Fibroblast of skin of abdomen (primary cell): ENCODE results near the gene CIDEC. TPM values are rescaled to one million over a fixed set of nuclear protein-coding genes. Genes with fewer than 3 reads are reported as not detected.
A peak's percentile ranks its signal among the peaks of the same experiment; 100 is the strongest.

Source experiments
- DNase-seq: peaks from one replicate; pipeline ENCODE4 v3.0.0-alpha.2; 2013
- polyA plus RNA-seq, 2 experiments: library from polyadenylated mRNA; unstranded; fragments of 120-200 nt; gene quantifications; one replicate each; pipeline ENCODE4 v1.2.1, GENCODE V29; 2013; ENCODE audit not compliant: insufficient read length in 2 of 2

The CIDEC gene, protein sequence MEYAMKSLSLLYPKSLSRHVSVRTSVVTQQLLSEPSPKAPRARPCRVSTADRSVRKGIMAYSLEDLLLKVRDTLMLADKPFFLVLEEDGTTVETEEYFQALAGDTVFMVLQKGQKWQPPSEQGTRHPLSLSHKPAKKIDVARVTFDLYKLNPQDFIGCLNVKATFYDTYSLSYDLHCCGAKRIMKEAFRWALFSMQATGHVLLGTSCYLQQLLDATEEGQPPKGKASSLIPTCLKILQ
- 0.33 TPM for polyA plus RNA-seq (2013, experiment 1 of 2; ENCODE audit: insufficient read length)
- polyA plus RNA-seq (2013, experiment 2 of 2; ENCODE audit: insufficient read length), result 0.29 TPM

DNA sequence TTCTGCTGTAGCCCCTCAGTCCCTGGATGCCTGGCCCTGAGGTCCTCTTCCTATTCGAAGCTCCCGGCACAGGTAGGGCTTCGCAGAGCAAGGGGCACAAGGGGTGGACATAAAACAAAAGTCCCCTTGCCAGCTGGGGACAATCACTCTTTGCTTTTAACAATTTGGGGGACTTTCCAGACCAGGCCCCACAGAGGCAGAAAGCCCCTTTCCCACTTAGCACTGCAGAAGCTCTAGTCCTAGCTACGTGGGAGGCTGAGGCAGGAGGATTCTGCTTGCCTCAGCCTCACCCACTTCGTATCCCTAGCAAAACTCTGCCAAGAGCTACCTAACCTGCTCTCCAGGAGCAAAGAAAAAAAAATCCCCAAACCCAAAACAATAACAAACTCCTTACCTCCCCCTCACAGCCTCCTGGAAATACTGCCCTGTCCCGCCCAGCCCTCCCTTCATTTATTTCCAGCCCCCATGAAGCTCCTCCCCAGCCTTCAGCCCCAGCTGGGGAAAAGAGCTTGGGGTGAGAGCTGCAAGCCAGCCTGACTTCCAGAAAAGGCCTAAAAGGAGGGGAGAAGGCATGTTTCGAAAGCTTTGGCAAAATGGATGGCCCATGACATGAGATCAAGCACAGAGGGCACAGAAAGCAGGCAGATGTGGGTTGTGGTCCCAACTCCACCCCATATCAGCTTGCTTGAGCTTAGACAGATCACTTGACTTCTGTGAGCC is at the start of gene CIDEC:
TSS of gene CIDEC (minus strand) at position 424 of the 720 bp plus-strand sequence. CDS start 1,767 bp downstream, outside the sequence.
- DNase-seq, result no peak

DNA sequence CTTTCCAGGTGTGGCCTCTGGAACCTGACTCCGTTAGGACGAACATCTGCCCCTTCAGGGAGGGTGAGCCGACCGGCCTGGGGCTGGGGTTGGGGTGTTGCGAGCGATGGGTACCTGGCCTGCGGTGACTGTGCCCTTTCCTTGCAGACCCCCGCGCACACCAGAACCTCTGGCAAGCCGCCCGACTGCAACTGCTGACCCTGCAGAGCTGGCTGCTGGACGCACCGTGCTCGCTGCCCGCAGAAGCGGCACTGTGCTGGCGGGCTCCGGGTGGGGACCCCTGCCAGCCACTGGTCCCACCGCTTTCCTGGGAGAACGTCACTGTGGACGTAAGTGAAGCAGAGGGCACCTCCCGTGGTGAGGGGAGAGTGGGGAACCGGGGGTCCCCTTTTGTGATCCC is 48.1 kb upstream of the CIDEC start:
- no peak for DNase-seq

DNA sequence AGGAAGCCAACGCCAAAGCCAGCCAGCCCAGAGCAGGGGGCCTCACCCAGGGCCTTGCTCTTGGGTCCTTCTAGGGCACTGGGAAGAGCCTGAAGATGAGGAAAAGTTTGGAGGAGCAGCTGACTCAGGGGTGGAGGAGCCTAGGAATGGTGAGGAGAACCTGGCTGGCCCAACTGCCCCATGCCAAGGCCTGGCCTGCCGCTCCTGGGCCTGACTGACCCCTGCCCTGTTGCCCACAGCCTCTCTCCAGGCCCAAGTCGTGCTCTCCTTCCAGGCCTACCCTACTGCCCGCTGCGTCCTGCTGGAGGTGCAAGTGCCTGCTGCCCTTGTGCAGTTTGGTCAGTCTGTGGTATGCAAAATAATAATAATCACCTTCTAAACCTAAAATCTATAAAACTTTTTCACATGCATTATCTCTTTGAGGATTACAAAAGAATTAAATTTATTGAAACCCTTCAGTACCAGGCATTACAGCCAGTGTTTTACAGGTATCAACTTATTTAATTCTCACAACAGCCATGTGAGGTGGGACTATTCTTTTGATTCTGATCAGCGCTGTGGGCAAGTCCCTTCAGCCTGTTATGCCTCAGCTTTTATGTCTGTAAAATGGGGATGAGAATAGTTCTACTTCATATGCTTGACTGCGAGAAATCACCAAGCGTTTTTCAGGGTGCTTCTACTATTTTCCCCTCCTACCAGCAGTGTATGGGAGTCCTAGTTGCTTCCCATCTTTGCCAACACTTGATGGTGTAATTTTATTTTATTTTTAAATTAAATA is 38.4 kb upstream of the CIDEC start:
- no peak for DNase-seq

DNA sequence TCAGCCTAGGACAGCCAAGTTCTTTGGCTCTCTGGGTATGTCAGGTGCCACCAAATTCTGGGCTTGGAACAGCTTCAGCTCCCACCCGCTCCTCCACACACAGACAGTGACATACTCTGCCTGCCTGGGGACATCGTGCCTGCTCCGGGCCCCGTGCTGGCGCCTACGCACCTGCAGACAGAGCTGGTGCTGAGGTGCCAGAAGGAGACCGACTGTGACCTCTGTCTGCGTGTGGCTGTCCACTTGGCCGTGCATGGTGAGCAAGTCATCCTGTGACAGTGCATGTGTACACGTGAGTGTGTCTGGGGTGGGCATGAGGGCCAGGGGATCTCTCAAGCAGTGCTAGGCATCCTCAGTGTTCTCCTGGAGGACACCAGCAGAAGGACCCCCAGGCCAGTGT is 37.8 kb upstream of the CIDEC start:
- no peak for DNase-seq

DNA sequence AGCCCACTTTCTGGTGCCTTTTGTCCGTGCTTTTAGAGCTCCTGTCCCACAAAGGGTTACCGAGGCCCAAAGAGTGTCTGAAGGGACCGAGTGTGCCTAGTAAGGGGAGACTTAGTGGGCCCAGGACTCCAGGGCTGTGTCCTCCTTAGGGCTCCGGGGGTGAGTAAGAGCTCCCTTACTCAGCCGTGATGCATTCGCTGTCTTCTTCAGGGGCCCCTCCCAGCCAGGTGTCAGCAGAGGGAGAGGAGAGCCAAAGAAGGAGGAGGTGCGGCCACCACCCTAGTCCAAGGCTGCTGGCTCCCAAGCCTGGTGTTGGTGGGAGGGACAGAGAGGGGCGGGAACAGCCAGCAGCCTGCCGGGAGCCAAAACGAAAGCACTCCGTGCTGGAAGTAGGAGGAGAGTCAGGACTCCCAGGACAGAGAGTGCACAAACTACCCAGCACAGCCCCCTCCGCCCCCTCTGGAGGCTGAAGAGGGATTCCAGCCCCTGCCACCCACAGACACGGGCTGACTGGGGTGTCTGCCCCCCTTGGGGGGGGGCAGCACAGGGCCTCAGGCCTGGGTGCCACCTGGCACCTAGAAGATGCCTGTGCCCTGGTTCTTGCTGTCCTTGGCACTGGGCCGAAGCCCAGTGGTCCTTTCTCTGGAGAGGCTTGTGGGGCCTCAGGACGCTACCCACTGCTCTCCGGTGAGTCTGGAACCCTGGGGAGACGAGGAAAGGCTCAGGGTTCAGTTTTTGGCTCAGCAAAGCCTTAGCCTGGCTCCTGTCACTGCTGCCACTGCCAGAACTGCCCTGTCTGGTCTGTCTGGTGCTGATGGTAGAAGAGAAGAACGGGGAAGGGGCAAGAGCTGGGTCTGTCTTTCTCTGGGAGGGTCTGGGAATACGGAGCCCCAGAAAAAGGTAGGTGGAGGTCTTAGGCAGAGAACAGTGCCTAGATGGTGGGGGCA is 37.0 kb upstream of the CIDEC start, which contains the start of gene IL17RC:
TSS of gene IL17RC (plus strand) at position 365 of the 947 bp plus-strand sequence. CDS start at position 583, 218 bp downstream.
- peak; percentile 83 for DNase-seq

DNA sequence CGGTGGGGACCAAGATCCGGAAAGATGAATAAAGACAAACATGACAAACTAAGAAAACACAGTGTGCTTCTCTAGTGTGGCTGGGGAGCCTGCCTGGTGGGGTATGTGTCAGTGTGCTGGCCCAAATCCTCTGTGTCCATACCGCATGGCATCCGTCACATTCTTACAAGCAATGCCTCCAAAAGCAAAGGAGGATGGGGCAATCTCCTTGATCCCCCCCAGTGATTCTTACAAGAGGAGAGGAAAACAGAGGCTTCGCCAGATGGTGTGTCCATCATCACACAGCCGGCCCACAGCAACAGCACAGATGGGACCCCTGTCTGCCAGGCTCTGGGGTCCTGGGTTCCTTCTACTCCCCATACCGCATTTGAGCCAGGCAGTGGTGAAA is 36.3 kb upstream of the CIDEC start:
- DNase-seq, result peak; percentile 44

DNA sequence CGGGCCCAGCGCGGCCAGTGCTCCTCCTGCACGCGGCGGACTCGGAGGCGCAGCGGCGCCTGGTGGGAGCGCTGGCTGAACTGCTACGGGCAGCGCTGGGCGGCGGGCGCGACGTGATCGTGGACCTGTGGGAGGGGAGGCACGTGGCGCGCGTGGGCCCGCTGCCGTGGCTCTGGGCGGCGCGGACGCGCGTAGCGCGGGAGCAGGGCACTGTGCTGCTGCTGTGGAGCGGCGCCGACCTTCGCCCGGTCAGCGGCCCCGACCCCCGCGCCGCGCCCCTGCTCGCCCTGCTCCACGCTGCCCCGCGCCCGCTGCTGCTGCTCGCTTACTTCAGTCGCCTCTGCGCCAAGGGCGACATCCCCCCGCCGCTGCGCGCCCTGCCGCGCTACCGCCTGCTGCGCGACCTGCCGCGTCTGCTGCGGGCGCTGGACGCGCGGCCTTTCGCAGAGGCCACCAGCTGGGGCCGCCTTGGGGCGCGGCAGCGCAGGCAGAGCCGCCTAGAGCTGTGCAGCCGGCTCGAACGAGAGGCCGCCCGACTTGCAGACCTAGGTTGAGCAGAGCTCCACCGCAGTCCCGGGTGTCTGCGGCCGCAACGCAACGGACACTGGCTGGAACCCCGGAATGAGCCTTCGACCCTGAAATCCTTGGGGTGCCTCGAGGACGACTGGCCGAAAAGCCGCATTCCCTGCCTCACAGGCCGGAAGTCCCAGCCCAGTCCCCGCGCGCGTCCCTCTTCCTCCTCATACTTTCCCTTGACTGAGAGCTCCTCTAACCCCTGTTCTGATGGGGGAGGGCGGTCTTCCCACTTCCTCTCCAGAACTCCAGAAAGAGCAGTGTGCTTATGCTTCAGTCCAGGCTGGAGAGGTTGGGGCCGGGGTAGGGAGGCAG is 35.4 kb upstream of the CIDEC start:
- peak; percentile 63 for DNase-seq

DNA sequence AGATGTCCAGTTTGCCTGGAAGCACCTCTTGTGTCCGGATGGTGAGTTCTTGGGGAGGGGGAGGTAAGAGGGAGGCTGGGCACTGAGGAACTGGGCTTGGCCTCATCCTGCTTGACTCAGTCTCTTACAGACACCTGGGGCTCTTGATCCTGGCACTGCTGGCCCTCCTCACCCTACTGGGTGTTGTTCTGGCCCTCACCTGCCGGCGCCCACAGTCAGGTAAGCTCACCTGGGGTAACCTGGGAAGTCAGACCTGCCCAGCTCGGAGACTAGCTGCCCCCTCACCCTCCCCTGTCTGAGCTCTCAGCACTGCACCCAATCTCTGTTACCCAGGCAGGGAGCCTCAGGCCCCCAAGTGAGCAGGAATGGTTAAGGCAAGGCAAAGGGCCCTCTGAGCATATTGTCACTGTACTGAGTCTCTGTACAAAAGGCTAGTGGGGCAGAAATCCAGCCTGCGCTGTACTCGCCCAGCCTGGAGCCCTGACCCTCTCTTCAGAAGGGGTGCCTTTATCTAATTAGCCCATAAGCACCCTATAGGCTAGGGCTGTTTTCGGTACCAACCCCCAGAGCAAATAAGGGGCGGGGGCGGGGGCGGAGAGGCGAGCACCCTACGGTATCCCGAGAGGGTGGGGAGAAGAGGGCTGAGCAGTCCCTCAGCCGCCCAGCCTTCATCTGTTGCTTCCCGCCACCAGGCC is 34.7 kb upstream of the CIDEC start:
- no peak for DNase-seq

DNA sequence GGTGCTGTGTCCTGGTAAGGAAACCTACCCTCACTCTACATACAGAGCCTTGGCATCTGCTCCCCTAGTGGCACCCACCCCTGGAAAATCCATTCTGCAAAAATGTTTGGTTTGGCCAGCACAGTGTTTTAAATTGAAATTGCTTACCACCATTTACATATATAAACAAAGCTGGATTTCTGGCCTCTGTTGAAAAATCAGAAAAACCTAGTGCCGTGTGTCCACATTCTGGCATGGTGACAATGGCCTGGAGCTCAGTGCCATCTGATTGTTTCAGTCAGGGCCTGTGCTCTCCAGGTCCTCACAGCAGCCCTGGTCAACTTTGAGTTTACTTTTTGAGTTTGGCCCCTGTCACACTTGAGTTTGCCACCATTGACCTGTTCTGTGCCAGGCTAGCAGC is 34.0 kb upstream of the CIDEC start:
- DNase-seq, result no peak

DNA sequence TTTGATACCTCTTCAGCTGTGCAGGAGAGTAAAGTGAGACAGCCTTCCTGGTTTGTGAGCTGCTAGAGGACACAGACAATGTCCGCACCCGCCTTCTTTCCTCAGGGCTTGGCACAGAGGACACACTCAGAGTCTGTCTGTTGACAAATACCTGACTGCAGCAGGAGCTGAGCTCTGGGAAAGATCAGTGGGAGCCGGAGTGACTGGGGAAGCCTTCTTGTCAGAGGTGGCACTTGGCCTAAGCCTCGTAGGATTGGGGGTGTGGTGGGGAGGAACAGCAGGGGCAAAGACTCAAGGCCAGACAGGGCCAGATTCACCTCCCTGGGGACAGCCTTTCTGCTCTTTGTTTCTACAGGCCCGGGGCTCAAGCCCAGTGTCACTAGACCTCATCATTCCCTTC is 33.5 kb upstream of the CIDEC start:
- no peak for DNase-seq

DNA sequence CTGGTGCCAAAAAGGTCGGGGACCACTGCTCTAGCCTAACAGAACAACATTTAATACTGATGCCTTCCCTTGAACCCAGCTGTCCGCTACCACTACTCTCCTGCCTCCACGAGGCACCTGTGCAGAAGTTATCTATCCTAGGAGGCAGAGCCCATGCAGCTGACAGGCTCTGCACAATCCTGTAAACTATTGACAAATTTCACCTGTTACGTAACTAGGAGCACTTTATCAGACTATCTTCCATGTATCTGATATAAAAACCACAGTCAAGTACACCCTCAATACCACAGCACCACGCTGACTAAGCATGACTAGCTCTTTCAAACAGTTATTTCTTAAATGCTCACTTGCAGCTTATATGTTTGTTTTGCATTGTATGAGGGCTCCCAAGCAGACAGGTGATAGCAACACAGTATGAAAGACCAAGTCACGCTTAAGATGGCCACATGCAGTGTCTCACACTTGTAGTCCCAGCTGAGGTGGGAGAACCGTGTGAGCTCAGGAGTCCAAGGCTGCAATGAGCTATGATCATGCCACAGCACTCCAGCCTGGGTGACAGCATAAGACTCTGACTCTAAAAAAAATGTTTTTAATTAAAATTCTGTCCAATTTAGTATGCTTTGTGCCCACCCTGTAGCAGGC is 32.4 kb upstream of the CIDEC start:
- DNase-seq, result no peak

DNA sequence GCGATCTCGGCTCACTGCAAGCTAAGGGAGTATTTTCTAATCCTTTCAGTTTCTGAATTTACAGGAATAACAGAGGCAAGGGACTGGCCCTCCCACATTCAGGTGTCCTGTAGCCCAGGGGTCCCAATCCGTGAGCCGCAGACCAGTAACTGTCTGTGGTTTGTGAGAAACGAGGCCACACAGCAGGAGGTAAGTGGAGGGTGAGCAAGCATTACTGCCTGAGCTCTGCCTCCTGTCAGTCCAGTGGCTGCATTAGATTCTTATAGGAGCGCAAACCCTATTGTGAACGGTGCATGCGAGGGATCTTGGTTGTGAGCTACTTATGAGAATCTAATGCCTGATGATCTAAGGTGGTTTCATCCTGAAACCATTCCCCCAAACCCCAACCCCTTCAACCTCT is 31.8 kb upstream of the CIDEC start:
- no peak for DNase-seq

DNA sequence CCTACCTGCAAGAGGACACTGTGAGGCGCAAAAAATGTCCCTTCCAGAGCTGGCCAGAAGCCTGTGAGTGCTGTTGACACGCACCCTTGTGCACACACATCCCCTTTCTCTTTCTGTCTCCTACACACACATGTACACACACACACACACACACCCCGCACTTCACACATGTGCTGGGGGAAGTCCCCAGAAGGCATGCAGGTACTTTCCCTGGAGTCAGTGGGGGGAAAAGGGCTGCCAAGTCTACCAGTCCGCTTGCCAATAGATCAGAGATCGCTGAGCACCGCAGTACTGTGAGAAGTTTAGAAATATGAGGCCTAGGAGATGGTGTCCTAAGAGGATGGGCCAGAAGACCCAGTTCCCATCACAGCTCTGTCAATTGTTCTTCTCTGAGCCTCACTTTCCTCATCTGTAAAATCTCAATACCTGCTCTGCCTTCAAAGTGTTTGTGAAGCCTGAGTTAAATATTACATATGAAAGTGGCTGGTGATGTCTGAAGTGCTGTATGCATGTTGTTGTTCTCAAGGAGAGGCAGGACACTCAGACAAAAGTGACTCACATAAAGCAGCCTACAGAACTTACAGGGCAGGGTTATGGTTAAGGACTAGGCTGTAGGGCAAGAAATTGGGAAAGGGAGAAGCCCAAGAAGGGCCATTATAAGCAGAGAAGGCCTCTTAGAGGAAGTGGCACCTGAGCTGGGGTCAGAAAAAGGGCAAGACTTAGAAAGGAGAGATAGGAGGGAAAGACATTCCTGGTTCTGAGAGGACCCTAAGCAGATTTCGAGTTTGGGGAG is 29.4 kb upstream of the CIDEC start:
- DNase-seq, result no peak

DNA sequence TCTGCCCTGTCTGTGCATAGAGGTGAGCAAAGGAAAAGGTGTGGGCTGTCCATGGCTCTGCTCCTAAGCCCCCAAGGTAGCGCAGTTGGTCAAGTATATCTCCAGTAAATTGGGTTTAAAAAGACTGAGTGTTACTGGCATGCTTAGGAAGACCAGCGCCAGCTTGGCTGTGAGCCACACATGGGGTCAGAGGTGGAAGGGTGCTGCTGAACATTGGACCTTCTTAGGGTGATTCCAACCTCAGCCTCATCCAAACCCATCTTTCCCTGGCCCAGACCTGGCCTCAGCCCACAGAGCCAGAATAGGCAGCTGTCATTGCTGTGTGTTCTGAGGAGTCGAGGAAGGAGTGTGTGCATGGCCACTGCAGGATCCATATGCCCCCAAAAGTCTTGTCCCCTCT is 28.2 kb upstream of the CIDEC start:
- DNase-seq, result no peak

DNA sequence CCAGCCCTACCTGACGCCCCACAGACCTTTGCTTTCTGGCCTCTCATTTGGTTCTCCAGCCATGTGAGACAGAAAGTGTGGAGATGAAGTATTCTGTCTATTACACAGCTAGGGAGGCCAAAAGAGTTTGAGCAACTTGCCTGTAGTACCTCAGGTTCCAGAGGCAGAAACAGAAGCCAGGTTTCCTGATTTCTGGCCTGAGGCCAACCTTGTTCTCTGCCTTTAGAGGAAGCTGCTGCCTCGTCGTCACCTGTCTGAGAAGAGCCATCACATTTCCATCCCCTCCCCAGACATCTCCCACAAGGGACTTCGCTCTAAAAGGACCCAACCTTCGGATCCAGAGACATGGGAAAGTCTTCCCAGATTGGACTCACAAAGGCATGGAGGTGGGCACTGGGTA is 26.4 kb upstream of the CIDEC start:
- no peak for DNase-seq

DNA sequence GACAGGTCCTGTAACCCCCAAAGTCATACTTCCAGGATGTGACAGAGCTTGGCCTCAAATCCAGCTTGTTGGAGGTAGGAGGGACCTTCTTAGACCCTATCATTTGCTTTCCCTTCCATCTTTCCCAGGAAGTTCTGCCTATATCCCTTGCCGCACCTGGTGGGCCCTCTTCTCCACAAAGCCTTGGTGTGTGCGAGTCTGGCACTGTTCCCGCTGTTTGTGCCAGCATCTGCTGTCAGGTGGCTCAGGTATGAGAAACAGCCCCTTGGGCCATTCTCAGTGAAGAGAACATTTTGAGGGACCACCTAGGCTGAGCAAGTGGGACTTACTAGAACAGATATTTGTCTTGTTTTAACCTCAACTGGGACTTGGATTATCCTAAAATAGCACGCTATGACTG is 23.9 kb upstream of the CIDEC start:
- no peak for DNase-seq

DNA sequence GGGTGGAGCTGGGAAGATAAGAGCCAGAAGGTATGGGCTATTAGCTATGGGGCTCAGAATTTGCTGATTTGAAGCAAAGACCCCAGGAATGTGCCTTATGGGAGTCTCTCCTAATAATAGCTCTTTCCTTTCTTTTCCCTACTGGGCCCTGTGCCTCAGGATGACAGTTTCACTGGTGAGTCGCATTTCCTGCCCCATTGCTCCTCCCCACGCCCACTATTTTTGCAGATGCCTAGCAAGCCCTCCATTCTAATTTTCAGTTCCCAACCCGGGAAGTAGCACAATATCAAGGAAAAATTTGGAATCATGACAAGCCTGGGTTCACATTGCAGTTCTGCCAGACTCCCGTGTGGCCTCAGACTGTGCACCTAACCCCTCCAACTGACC is 23.2 kb upstream of the CIDEC start:
- peak; percentile 62 for DNase-seq

DNA sequence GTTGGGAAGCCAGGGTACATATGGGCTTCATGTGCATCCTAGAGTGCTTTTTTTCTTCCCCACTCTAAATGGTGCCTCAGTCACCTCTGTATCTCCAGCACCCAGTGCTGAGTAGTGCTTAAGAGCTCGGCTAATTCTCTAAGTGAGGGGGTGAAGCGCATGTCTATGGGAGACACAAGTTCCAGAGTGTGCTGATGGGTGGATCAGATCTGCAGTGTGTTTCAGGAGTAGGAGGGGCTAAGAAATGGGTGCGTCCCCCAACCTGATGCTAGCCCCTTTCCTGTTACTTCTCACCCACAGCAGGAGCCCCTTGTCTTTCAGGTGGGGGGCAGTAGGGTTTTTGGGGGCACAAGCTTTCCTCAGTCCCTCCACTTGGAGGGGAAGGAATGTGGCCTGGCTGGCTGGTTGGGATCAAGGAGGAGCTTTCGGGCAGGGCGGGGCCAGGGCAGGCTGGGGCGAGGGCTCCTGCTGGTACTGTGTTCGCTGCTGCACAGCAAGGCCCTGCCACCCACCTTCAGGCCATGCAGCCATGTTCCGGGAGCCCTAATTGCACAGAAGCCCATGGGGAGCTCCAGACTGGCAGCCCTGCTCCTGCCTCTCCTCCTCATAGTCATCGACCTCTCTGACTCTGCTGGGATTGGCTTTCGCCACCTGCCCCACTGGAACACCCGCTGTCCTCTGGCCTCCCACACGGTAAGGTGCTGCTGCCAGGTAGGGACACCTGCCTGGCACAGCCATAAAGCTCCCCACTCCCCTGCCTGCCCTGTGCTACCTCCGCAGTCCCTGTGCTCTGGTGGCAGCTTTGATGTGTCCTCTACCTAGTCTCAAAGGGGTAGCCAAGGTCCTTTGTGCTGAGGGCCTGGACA is 22.6 kb upstream of the CIDEC start, which contains the start of gene IL17RE:
TSS of gene IL17RE (plus strand) at position 477 of the 866 bp plus-strand sequence. CDS start at position 562, 85 bp downstream.
- no peak for DNase-seq
